HG03039 (cell line): ENCODE results near the gene KNG1.
"Not testable (repeated sequence)": the region's sequence is repeated elsewhere in the genome, so short reads cannot be mapped to it uniquely, and the experiment has no call there.

Source experiments
- ATAC-seq: cut with Tn5 transposase; IDR thresholded peaks from one replicate; pipeline ENCODE4 v1.9.1; 2021; ENCODE audit warnings: mild to moderate bottlenecking, moderate library complexity; ENCODE audit not compliant: unreplicated experiment

The KNG1 gene

DNA sequence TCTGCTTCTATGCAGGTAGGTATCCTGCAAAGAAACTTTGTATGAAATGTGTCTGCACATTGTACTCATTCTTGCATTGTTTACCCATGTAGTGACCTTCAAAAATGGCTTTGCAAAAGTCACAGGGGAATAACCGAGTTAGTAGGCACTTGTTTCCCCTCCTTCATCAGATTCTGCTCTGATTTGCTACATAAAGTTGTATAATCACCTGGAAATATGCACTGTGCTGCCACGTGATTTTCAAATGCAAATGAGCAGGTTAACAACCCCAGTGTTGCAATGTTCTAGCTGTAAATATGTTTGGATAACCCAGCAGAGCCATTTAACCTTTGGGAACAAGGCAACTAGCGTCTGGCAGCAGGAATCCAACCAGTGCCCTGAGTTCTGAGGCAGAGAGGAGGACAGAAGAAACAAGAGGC is at the start of gene KNG1:
Gene KNG1, plus strand, starts transcription at position 321 of the 419 bp plus-strand sequence. CDS start 184 bp downstream, outside the sequence.
- ATAC-seq: no peak

DNA sequence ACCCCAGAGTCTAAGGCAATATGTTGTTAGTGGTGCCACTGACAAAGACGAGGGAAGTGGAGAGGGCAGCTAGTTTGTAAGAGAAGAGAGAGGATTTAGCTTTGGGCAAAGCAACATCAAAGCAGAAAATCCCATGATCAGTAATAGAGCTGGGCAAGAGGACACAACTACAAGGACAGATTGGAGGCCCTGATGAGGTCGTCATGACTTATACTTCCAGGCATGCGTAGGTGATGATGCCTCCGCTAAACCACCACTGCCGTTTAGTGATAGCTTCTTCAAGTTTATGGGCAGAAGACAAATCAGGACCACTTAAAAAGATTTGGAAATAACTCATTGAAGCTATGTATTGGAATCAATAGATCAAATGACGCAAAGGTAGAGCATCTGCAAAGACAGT is 48.7 kb upstream of the KNG1 start:
- no peak for ATAC-seq

GRCh38 chr3:186669378-186670084 is 47.6 kb upstream of the KNG1 start:
- ATAC-seq: no peak

- ATAC-seq: no peak
Observed at GRCh38 chr3:186670155-186670554, 47.0 kb upstream of the KNG1 start.

DNA sequence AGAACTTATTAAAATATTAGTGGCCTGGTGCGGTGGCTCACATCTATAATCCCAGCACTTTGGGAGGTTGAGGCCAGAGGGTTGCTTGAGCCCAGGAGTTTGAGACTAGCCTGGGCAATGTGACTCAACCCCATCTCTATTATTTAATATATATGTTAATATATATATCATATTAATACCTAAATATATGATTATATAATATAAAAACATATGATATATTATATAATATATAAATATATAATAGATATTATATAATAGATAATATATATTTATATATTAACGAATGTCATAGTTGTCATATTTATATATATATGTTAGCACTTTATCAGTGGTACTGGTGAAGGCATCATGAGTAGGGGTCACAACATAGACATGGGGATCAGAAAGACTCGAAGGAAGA is 46.1 kb upstream of the KNG1 start:
- no peak for ATAC-seq

- ATAC-seq: no peak
Observed at GRCh38 chr3:186678604-186679003, 38.6 kb upstream of the KNG1 start.

- ATAC-seq: no peak
Observed at GRCh38 chr3:186679151-186679550, 38.0 kb upstream of the KNG1 start.

- no peak for ATAC-seq
Observed at GRCh38 chr3:186680869-186681268, 36.3 kb upstream of the KNG1 start.

DNA sequence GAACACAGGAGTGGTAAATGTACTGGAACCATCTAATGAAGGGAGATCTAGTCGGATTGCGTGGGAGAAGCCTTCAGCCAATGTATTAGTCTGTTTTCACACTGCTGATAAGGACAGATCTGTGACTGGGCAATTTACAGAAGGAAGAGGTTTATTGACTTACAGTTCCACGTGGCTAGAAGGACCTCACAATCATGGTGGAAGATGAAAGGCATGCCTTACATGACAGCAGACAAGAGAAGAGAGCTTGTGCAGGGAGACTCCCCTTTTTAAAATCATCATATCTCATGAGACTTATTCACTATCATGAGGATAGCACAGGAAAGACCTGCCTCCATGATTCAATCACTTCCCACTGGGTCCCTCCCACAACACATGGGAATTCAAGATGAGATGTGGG is 34.3 kb upstream of the KNG1 start:
- ATAC-seq: no peak

- no peak for ATAC-seq
Observed at GRCh38 chr3:186683979-186684378, 33.2 kb upstream of the KNG1 start.

GRCh38 chr3:186686475-186686874 is 30.7 kb upstream of the KNG1 start:
- not testable (repeated sequence) for ATAC-seq

GRCh38 chr3:186687120-186687651 is 30.0 kb upstream of the KNG1 start:
- ATAC-seq: no peak

- ATAC-seq: not testable (repeated sequence)
Observed at GRCh38 chr3:186690304-186690703, 26.9 kb upstream of the KNG1 start.

GRCh38 chr3:186691676-186692075 is 25.5 kb upstream of the KNG1 start:
- ATAC-seq: no peak

- ATAC-seq: no peak
Observed at GRCh38 chr3:186693843-186694242, 23.3 kb upstream of the KNG1 start.

DNA sequence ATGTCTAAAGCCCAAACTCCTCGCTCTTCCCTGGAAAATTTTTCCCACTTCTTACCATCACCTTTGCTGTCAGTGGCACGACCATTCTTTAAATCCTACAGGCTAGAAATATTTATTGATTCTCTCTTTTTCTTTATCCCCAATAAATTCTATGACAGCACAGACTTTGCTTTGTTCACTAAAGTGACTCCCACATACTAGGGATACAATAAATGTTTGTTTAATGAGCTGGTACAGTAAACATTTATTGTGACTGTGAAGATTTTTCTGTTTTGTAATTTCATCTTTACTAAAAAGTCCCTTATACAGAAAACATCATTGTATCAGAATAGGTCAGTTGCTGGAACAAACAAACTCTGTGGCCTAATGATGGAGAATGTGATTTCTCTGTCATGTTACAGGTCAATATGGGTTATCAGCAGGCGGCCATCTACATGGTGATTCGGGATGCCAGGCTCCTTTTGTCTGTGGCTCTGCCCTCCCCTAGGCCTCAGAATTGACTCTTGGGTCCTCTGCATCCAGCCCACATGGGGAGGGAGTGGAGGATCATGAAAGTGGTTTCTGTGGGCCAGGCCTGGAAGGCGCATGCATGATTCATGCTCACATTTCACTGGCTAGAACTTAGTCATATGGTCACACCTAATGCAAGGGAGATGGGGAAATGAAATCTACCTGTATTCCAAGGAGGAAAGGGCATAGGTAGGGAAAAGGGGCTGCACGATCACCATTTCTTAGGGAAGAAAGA is 22.7 kb upstream of the KNG1 start:
- no peak for ATAC-seq

DNA sequence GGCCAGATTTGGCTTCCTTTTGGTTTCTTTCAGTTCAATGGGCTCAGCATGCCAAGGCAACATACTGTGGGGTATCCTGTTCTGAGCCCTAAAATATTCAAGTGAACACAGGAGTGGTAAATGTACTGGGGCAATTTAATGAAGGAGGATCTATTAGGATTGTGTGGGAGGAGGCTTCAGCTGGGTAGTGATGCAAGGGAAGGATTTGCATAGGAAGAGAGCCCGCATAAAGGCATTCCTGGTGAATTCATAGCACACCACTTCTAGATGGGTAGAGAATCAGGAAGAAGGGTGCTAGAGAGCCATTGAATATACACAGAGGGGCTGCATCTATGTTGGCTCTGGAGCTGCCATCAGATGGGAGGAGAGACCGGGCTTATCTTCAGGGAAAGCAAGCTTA is 20.6 kb upstream of the KNG1 start:
- ATAC-seq: no peak

DNA sequence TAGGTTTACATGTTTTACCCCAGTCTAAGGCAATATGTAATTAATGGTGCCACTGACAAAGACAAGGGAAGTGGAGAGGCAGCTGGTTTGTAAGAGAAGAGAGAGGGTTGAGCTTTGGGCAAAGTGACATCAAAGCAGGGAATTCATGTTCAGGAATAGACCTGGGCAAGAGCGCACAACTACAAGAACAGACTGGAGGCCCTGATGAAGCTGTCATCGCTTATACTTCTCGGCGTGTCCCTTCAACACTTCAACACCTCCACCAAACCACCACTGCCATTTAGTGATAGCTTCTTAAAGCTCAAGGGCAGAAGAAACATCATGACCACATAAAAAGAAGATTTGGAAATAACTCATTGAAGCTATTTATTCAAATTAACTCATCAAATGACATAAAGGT is 19.6 kb upstream of the KNG1 start:
- ATAC-seq: no peak

DNA sequence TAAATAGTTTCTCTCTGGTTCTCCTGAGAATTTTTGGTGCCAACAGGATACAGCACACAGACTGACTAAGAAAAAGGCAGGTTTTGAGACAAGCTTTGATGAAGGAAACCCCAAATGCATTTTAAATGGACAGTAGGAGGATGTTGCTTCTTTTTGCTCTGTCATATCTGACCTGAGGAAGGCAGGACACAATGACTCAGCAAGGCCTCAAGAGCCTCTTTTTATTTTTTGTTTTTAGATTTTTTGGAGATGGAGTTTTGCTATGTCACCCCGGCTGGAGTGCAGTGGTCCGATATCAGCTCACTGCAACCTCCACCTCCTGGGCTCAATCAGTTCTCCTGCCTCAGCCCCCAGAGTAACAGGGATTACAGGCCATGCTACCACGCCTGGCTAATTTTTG is 16.9 kb upstream of the KNG1 start:
- no peak for ATAC-seq

DNA sequence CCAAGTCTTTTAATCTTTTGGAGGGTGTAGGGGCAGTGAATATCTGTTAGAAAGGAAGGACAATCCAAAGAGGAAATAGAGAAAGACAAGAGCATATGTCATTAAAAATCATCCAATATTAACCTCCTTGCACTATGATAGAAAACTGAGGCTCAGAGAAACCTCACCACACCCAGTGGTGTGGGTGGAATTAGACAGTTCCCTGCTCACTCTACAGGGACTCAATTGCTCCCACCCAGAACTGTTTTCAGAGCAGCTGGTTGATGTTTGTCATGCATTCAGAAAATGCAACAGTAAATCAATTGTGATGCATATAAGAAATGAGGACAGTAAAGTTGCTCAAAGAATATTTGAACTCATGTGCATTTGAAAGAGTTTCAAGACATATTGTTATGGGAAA is 14.7 kb upstream of the KNG1 start:
- not testable (repeated sequence) for ATAC-seq

- no peak for ATAC-seq
Observed at GRCh38 chr3:186705882-186706780, 11.0 kb upstream of the KNG1 start.
